ENCODE data around the gene MXRA8.
A peak's percentile ranks its signal among the peaks of the same experiment; 100 is the strongest.

The MXRA8 gene

DNA sequence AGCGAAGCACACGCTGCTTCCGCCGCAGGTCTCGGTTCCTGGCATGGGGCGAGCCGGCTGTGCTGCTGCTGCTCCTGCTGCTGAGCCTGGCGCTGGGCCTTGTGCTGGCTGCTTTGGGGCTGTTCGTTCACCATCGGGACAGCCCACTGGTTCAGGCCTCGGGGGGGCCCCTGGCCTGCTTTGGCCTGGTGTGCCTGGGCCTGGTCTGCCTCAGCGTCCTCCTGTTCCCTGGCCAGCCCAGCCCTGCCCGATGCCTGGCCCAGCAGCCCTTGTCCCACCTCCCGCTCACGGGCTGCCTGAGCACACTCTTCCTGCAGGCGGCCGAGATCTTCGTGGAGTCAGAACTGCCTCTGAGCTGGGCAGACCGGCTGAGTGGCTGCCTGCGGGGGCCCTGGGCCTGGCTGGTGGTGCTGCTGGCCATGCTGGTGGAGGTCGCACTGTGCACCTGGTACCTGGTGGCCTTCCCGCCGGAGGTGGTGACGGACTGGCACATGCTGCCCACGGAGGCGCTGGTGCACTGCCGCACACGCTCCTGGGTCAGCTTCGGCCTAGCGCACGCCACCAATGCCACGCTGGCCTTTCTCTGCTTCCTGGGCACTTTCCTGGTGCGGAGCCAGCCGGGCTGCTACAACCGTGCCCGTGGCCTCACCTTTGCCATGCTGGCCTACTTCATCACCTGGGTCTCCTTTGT, 24.7 kb downstream of the MXRA8 start:
- no peak for DNase-seq

DNA sequence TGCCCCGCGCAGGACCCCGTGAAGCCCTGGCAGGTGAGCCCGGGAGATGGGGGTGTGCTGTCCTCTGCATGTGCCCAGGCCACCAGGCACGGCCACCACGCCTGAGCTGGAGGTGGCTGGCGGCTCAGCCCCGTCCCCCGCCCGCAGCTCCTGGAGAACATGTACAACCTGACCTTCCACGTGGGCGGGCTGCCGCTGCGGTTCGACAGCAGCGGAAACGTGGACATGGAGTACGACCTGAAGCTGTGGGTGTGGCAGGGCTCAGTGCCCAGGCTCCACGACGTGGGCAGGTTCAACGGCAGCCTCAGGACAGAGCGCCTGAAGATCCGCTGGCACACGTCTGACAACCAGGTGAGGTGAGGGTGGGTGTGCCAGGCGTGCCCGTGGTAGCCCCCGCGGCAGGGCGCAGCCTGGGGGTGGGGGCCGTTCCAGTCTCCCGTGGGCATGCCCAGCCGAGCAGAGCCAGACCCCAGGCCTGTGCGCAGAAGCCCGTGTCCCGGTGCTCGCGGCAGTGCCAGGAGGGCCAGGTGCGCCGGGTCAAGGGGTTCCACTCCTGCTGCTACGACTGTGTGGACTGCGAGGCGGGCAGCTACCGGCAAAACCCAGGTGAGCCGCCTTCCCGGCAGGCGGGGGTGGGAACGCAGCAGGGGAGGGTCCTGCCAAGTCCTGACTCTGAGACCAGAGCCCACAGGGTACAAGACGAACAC, 25.4 kb downstream of the MXRA8 start:
- peak in 1 of 2 experiments; percentile 59 for DNase-seq

DNA sequence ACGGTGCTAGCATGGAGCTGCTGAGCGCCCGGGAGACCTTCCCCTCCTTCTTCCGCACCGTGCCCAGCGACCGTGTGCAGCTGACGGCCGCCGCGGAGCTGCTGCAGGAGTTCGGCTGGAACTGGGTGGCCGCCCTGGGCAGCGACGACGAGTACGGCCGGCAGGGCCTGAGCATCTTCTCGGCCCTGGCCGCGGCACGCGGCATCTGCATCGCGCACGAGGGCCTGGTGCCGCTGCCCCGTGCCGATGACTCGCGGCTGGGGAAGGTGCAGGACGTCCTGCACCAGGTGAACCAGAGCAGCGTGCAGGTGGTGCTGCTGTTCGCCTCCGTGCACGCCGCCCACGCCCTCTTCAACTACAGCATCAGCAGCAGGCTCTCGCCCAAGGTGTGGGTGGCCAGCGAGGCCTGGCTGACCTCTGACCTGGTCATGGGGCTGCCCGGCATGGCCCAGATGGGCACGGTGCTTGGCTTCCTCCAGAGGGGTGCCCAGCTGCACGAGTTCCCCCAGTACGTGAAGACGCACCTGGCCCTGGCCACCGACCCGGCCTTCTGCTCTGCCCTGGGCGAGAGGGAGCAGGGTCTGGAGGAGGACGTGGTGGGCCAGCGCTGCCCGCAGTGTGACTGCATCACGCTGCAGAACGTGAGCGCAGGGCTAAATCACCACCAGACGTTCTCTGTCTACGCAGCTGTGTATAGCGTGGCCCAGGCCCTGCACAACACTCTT, 26.2 kb downstream of the MXRA8 start:
- DNase-seq, result peak in 1 of 2 experiments; percentile 69

DNA sequence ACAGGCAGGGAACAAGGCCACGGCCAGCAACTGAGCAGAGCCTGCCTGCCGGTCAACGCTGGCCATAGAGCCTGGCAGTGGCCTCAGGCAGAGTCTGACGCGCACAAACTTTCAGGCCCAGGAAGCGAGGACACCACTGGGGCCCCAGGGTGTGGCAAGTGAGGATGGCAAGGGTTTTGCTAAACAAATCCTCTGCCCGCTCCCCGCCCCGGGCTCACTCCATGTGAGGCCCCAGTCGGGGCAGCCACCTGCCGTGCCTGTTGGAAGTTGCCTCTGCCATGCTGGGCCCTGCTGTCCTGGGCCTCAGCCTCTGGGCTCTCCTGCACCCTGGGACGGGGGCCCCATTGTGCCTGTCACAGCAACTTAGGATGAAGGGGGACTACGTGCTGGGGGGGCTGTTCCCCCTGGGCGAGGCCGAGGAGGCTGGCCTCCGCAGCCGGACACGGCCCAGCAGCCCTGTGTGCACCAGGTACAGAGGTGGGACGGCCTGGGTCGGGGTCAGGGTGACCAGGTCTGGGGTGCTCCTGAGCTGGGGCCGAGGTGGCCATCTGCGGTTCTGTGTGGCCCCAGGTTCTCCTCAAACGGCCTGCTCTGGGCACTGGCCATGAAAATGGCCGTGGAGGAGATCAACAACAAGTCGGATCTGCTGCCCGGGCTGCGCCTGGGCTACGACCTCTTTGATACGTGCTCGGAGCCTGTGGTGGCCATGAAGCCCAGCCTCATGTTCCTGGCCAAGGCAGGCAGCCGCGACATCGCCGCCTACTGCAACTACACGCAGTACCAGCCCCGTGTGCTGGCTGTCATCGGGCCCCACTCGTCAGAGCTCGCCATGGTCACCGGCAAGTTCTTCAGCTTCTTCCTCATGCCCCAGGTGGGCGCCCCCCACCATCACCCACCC, 27.0 kb downstream of the MXRA8 start, which contains the start of gene TAS1R3:
TAS1R3 (plus strand) TSS at position 213 of the 898 bp plus-strand sequence; CDS start at position 279, 66 bp downstream.
- DNase-seq, result peak; percentile 67 to 93

DNA sequence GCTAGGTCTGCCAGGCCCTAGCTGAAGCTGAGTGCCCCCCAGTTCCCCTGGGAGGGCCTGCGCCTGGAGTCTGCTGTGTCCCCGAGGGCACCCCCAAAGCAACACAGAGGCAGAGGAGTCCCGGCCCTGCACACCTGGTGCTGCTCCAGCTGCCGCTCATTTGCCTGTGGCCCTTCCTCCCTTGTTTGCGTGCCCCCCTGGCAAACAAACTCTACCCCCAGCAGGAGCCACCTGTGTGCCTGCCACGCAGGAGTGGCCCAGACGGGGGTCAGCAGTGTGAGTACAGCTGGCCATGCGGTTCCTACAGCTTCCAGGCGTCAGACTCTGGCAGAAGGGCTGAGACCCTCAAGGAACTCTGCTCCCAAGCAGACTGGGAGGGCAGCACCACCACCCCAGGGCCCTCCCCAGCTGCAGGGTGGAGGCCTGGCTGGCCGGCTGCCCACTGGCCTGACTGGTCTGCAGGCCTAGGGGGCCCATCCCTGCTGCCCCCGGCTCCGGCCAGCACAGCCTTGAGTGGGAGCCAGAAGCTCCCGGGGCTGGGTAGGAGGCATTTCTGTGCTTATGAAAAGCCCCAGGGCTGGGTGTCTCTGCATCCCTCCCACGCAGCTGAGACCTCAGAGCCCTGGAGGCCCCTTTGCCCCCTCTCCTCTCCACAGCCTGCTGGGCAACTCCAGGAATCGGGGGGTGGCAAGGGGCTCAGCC, 27.8 kb downstream of the MXRA8 start:
- DNase-seq, result peak in 1 of 2 experiments; percentile 58

DNA sequence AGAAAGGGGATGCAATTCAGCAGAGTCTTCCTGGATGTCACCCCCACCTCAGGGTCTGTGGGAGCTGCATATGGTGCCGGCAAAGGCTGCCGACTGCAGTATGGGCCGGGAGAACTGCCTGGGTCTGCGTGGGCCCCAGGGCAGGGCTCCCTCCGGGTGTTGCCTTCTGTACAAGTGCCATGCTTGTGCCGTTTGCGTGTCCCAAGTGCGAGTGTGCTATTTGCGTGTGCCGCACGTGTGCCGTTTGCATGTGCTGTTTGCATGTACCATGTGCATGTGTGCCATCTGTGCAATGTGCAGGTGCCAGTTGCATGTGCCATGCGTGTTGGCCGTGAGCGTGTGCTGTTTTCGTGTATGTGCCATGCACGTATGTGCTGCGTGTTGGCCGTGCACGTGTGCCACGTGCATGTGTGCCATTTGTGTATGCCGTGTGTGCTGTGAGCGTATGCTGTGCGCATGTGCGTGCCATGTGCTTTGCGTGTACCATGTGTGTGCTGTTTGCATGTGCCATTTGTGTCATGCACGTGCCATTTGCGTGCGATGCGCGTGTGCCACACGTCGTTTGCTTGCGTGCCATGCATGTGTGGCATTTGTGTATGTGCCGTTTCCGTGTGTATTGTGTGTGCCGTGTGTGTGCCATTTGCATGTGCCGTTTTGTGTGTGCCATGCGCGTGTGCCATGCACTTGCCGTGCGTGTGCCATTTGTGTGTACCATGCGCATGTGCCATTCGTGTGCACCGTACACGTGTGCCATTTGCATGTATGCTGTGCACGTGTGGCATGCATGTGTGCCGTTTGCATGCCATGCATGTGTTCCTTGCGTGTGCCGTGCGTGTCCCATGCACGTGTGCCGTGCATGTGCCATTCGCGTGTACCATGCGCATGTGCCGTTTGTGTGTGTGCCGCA, 28.8 kb downstream of the MXRA8 start:
- DNase-seq, result no peak

DNA sequence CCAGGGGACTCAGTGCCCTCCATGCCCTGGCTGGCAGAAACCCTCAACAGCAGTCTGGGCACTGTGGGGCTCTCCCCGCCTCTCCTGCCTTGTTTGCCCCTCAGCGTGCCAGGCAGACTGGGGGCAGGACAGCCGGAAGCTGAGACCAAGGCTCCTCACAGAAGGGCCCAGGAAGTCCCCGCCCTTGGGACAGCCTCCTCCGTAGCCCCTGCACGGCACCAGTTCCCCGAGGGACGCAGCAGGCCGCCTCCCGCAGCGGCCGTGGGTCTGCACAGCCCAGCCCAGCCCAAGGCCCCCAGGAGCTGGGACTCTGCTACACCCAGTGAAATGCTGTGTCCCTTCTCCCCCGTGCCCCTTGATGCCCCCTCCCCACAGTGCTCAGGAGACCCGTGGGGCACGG, 30.1 kb downstream of the MXRA8 start:
- DNase-seq, result no peak

DNA sequence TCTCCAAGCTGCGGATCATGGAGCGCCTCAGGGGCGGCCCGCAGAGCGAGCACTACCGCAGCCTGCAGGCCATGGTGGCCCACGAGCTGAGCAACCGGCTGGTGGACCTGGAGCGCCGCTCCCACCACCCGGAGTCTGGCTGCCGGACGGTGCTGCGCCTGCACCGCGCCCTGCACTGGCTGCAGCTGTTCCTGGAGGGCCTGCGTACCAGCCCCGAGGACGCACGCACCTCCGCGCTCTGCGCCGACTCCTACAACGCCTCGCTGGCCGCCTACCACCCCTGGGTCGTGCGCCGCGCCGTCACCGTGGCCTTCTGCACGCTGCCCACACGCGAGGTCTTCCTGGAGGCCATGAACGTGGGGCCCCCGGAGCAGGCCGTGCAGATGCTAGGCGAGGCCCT, 31.1 kb downstream of the MXRA8 start:
- DNase-seq, result no peak

DNA sequence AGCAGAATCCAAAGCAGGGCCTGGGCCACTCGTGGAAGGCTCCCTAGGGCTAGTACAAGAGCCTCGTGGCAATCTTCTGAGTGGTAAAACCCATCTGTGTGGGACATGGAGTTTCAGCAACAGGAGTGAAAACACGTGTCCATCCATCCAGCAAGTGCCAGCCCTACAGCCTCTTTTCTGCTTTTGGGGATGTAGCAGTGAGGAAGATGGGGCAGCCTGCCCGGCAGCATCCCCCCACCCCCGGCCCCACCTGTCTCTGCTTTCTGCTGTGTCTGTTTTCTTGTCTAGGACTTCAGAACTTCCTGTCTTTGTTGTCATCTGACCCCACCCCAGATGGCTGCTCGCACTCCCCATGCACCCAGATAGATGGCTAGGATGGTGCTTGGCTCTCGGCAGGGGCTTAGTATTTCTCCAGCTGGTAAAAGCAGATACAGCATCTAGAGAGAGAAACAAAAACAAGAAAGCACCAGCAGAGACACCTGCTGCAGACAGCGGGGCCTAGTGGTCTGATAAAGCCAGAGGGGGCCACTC, 32.2 kb downstream of the MXRA8 start:
- DNase-seq, result no peak

DNA sequence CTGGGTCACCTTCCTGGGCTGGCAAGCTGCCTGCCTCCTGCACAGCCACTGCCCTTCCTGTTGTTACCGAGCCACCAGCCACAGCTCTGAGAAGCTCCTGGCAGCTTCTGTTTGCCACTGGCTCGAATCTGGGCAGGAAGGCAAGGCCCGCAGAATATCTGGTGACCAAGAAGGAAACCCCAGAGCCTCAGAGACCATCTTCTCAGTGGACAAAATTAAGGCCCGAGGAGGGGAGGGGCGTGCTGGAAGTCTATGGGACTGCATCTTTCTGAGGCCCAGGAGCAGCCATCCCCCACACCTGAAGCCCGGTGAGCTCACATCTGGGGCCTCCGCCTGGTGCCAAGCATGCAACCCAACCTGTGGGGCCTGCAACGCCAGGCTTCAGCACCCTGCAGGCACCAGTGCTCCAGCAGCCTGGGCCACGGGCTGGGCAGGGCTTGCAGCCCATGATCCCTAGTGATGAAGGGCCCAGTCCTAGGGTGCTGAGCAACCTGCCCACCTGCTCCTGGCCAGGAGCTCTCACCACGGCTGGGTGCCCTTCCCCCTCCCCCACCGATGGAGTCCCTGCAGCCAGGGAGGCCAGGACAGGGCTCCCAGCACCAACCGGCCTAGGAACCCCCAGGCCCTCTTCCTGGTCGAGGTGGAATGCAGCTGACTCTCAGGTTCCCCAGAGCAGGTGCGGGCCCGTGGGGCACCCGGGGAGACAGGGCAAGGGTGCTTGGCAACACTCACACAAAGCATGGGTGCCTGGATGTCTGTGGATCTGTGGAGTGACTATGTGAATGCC, 32.9 kb downstream of the MXRA8 start:
- DNase-seq, result no peak

DNA sequence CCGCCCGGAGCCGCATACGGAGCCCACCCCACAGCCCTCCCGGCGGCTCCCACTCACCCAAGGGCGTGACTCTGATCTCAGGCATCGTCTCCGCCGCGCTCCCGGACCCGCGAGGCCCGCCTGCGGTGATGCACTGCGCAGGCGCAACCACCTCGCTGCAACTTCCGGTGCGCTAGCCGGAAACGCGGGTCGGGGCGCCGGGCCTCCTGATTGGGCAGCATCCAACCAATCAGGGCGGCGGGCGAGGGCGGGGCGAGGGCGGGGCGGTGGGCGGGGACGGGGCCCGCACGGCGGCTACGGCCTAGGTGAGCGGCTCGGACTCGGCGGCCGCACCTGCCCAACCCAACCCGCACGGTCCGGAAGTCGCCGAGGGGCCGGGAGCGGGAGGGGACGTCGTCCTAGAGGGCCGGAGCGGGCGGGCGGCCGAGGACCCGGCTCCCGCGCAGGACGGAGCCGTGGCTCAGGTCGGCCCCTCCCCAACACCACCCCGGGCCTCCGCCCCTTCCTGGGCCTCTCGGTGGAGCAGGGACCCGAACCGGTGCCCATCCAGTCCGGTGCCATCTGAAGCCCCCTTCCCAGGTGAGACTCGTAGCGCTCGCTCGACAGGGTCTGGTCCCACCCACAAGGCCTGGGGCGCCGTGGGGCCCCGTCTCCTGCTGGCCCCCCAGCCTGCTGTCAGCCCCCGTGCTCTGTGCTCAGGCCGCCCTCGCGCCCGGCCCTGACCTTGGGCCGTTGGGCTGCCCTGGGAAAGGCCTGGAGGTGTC, 33.6 kb downstream of the MXRA8 start, which contains the start of the genes CPTP and INTS11:
CPTP (plus strand) TSS at position 279 of the 764 bp plus-strand sequence. CDS start 2,109 bp downstream, outside the sequence.
INTS11 (minus strand) TSS at position 137 of the 764 bp plus-strand sequence; CDS start at position 85, 52 bp downstream.
- peak; percentile 75 to 95 for DNase-seq

DNA sequence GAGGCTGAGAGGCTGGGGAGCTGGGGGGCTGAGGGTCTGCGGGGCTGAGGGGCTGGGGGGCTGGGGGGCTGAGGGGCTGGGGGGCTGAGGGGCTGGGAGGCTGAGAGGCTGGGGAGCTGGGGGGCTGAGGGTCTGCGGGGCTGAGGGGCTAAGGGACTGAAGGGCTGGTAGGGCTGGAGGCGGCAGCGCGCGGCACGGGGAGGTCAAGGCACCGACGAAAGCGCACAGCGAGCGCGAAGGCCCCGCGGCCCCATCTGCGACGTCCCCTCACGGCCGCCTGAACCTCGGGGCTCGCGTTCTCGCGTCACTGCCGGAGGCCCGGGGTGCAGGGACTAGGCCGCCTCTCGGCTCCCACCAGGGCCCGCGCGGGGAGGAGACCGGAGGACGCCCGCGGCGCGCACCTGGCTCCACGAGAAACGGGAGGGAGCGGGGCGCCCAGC, 34.3 kb downstream of the MXRA8 start:
- DNase-seq, result no peak

DNA sequence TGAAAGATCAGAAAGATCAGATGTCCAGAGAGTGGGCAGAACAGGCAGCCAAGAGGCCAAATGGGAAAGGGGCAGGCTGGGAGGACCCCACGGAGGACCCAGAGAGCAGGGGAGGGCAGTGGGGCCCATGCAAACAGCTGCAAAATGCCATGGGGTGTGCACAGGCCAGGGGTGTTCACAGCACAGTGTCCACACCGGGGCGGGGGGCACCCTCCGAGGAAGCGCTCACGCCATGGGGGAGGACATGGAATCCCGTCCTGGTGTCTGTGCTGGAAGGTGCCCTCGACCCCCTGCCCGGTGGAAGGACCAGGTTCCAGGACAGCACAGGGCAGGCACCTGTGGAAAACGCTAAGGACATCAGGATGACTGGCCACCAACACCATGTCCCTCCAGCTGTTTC, 35.4 kb downstream of the MXRA8 start:
- DNase-seq, result no peak

DNA sequence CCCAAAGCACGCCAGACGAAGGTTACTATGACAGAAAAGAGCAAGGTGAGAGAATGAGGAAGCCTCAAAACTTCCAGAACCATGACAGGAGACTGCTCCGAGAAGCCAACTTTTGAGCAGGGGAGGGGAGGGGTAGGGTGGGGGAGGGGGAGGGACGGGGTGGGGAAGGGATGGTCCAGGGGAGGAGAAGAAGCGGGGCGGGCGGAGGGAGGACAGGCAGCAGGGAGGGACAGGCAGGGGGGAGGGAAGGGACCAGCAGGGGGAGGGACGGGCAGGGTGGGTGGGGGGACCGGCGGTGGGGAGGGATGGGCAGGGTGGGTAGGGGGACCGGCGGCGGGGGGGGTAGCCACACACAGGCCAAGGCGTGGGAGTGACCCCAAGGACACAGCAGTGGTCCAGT, 35.9 kb downstream of the MXRA8 start:
- no peak for DNase-seq

DNA sequence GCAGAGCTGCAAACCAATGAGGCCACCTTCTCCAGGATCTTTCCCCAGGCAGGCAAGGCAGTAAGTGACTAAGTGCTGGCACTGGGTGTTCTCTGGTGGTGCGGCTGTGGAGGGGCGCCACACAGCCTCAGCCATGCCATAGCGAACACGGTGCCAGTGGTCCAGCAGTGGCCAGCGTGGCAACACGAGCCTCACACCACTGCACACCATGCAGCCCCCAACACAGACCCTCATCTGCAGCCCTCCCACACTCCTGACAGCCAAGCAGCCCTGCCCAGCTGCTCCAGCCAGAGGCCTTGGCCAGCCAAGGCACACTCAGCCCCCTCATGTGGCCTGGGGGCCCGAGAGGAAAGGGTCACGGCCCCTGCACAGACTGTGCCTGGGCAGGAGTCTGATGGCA, 36.9 kb downstream of the MXRA8 start:
- no peak for DNase-seq

DNA sequence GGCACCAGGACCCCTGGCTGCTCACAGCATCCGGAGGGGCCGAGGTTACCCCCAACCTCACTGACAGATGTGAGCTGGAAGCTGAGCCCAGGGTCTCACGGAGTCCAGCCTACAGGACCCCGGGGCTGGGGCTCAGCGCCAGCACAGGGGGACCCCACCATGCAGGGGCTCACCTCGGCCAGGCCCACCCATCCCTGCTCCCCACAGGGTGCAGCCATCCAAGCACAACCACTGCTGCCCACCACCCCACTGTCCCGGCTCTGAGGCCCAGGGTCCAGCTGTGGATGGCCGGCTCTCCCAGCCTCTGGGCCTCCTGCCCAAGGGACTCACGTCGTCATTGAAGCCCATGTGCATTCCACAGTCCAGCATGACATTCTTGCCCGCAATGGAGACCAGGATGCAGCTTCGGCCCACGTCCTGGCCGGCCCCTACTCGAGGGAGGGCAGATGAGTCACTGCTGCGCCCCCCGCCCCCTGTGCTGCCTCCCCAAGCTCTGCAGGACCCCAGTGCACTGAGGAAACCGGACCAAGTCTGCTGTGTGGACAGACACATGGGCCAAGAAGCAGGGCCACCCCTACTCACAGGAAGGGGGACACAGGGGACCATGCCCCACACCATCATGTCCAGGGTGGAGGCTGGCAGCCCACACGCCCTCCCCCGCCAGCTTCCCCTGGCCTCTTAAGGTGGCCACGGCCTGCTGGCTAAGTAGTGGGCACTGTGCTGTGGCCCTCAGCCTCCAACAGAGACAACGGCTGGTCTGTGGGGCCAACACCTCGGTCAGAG, 37.5 kb downstream of the MXRA8 start:
- no peak for DNase-seq

DNA sequence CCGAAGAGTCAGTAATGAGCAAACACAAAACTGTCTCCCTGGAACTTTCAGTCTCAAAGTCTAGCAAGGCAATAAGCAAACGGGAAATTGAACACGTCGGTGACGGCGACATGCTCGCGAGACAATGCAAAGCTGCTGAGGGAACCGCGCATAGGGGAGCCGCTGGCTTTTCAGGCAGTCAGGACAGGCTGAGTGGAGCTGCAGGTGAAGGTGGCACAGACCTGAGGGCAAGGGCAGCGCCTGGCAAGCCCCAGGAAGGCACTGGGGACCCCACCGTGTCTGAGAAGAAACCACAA, 38.8 kb downstream of the MXRA8 start:
- DNase-seq, result no peak

Measured in NCI-H526 (cell line).